Liver (tissue), 9 donors: Measurements from ENCODE around the gene POLDIP2. TPM values are rescaled to one million over a fixed set of nuclear protein-coding genes. Genes with fewer than 3 reads are reported as not detected.

Source experiments
- DNase-seq: peaks from one replicate; pipeline ENCODE4 v3.0.0-alpha.2; 2017; ENCODE audit warnings: low spot score
- H3K27ac ChIP-seq, 2 donors: one replicate each; pipeline ENCODE4 v1.7.0; 2013; ENCODE audit warnings: inconsistent platforms in 2 of 2, low read length in 2 of 2, control low read depth in 1 of 2, low read depth in 1 of 2, mild to moderate bottlenecking in 1 of 2
- H3K27me3 ChIP-seq, 4 donors: one replicate each; pipeline versions ENCODE4 v1.6.1 to v1.7.0; 2013; ENCODE audit warnings: low read length in 3 of 4, inconsistent platforms in 1 of 4, mild to moderate bottlenecking in 1 of 4, moderate library complexity in 1 of 4; ENCODE audit not compliant: control insufficient read depth in 4 of 4, insufficient read depth in 4 of 4
- H3K36me3 ChIP-seq, 4 donors: one replicate each; pipeline versions ENCODE4 v1.6.1 to v1.7.0; 2013; ENCODE audit warnings: low read length in 3 of 4, mild to moderate bottlenecking in 3 of 4, low read depth in 1 of 4, moderate library complexity in 1 of 4; ENCODE audit not compliant: control insufficient read depth in 4 of 4, insufficient read depth in 3 of 4
- H3K4me1 ChIP-seq, 4 donors: one replicate each; pipeline versions ENCODE4 v1.6.1 to v1.7.0; 2013; ENCODE audit warnings: low read length in 3 of 4, mild to moderate bottlenecking in 3 of 4, moderate library complexity in 1 of 4; ENCODE audit not compliant: control insufficient read depth in 4 of 4, insufficient read depth in 4 of 4
- H3K4me3 ChIP-seq, 3 donors: one replicate each; pipeline versions ENCODE4 v1.6.1 to v1.7.0; 2013; ENCODE audit warnings: low read length in 3 of 3, control low read depth in 1 of 3, low read depth in 1 of 3, mild to moderate bottlenecking in 1 of 3
- H3K9ac ChIP-seq, 2 donors: one replicate each; pipeline ENCODE4 v1.7.0; 2013; ENCODE audit warnings: low read length in 2 of 2, mild to moderate bottlenecking in 2 of 2, moderate library complexity in 2 of 2, control low read depth in 1 of 2, low read depth in 1 of 2
- H3K9me3 ChIP-seq, 4 donors: one replicate each; pipeline versions ENCODE4 v1.6.1 to v1.7.0; 2013; ENCODE audit warnings: low read length in 3 of 4; ENCODE audit not compliant: control insufficient read depth in 4 of 4
- ATF3 ChIP-seq: IDR thresholded peaks from 2 replicates; pipeline ENCODE4 v1.6.1; 2016; ENCODE audit warnings: antibody characterized with exemption
- EGR1 ChIP-seq, 2 donors: IDR thresholded peaks; 2 replicates each; pipeline ENCODE4 v1.6.1; 2016 to 2018; ENCODE audit warnings: antibody characterized with exemption in 2 of 2, low read depth in 2 of 2
- FOXA1 ChIP-seq: IDR thresholded peaks from 2 replicates; pipeline ENCODE4 v1.6.1; 2016; ENCODE audit warnings: antibody characterized with exemption
- FOXA2 ChIP-seq: IDR thresholded peaks from 2 replicates; pipeline ENCODE4 v1.6.1; 2016; ENCODE audit warnings: antibody characterized with exemption
- MAX ChIP-seq: IDR thresholded peaks from 2 replicates; pipeline ENCODE4 v1.6.1; 2016; ENCODE audit warnings: antibody characterized with exemption
- RAD21 ChIP-seq, 2 donors: IDR thresholded peaks; 2 replicates each; pipeline ENCODE4 v1.6.1; 2016; ENCODE audit warnings: antibody characterized with exemption in 2 of 2, mild to moderate bottlenecking in 2 of 2
- REST ChIP-seq: IDR thresholded peaks from 2 replicates; pipeline ENCODE4 v1.6.1; 2016; ENCODE audit warnings: antibody characterized with exemption, mild to moderate bottlenecking
- SP1 ChIP-seq: IDR thresholded peaks from 2 replicates; pipeline ENCODE4 v1.6.1; 2018; ENCODE audit warnings: antibody characterized with exemption, mild to moderate bottlenecking
- TAF1 ChIP-seq: conservative IDR thresholded peaks from 2 replicates; pipeline ENCODE4 v1.6.1; 2016; ENCODE audit warnings: antibody characterized with exemption, mild to moderate bottlenecking
- ZBTB33 ChIP-seq: IDR thresholded peaks from 2 replicates; pipeline ENCODE4 v1.6.1; 2016; ENCODE audit warnings: antibody characterized with exemption
- WGBS: extraction: QIAGEN DNeasy Blood & Tissue Kit; methylation state at CpG from one replicate; pipeline ENCODE4 v1.1.7; 2013; 5-methylcytosine and 5-hydroxymethylcytosine counted together
- polyA plus RNA-seq, 2 donors: library from polyadenylated mRNA; stranded (reverse) in 1 of 2; unstranded in 1 of 2; fragments of 200-250 nt in 1 of 2; fragments of >200 nt in 1 of 2; fragmentation: Nextera tagmentation in 1 of 2; extraction: Ambion mirVana in 1 of 2; gene quantifications; one replicate each; pipeline versions ENCODE4 v1.2.1 to v1.2.3, GENCODE V29; 2013 to 2015
- total RNA-seq, 2 donors: library from RNA; depleted of rRNA; stranded (reverse); fragments of >200 nt; gene quantifications; one replicate each; pipeline ENCODE4 v1.2.3, GENCODE V29; 2014
- donor health status: healthy.
- donor health status: healthy.
- donor health status: healthy.
- donor health status: healthy.
- donor health status: healthy.

POLDIP2 gene
- total and polyA plus RNA-seq, 4 donors = 65.5 to 150 (median 104) TPM

- peaks cover 2 to 19% (median 7%) of the 10 kb centered on the region in 4 donors for H3K36me3 ChIP-seq
- no peak for DNase-seq
These were observed 33.7 kb upstream of the POLDIP2 start for GRCh38 chr17:28390984-28391383.

GRCh38 chr17:28390563-28390962 lies 33.2 kb upstream of the POLDIP2 start:
- peaks cover 2 to 19% (median 5%) of the 10 kb centered on the region in 4 donors for H3K36me3 ChIP-seq

More at GRCh38 chr17:28390984-28391383, 33.7 kb upstream of the POLDIP2 start:
- Histone ChIP-seq H3K4me3 (no peak overlapping the region), H3K27ac (no peak overlapping the region), H3K9ac (no peak overlapping the region), H3K4me1 (no peaks in the 10 kb centered on the region), H3K9me3 (no peaks in the 10 kb centered on the region), H3K27me3 (no peaks in the 10 kb centered on the region)
- TF ChIP-seq ATF3 = no peak
- no peak for TF ChIP-seq FOXA1
- TF ChIP-seq REST = no peak
- TF ChIP-seq SP1 = no peak
- TF ChIP-seq MAX = no peak
- no peak for TF ChIP-seq TAF1
- WGBS = 99% methylated on average over 1 of the region's 1 CpG

More at GRCh38 chr17:28390563-28390962, 33.2 kb upstream of the POLDIP2 start:
- Histone ChIP-seq H3K9me3 (no peaks in the 10 kb centered on the region), H3K4me1 (no peaks in the 10 kb centered on the region), H3K27ac (no peak overlapping the region), H3K4me3 (no peak overlapping the region), H3K9ac (no peak overlapping the region), H3K27me3 (no peaks in the 10 kb centered on the region)
- no peak for TF ChIP-seq FOXA2
- no peak for TF ChIP-seq EGR1 (IDR thresholded peaks at IDR 0.05; ENCODE audit: low read depth in 2 of 2)
- no peak for TF ChIP-seq RAD21 (IDR thresholded peaks at IDR 0.05)
- TF ChIP-seq REST = no peak
- TF ChIP-seq ZBTB33 = no peak
- no peak for DNase-seq
- WGBS = 98% methylated on average over 2 of the region's 2 CpGs
